Posterior vena cava (tissue), 2 donors: Measurements from ENCODE around the gene USP46. TPM values are rescaled to one million over a fixed set of nuclear protein-coding genes. Genes with fewer than 3 reads are reported as not detected.

Experiments
- DNase-seq: peaks from one replicate; pipeline ENCODE4 v3.0.0-alpha.2; 2020; ENCODE audit warnings: low spot score
- intact Hi-C, 2 donors: fragments of 100-400 bp; cut with DNase I; formaldehyde crosslinking; loops; one replicate each; pipeline versions ENCODE4 v1.14.1 to v1.14.2; 2022 to 2023
- total RNA-seq, 2 donors: library from RNA; stranded (reverse); fragmentation: NEBNext Ultra II Directional; extraction: Animal tissue kit (Norgen Biotek cat#: 25700); gene quantifications; one replicate each; pipeline ENCODE4 v1.2.1, GENCODE V29; 2021
- donor health status: DM: yes; HTN: yes; CAD: no.
- donor health status: DM: yes; HTN: yes; CAD: no.

USP46 gene
- total RNA-seq, 2 donors from 2014 or later: 17.1 to 18.3 TPM

DNA sequence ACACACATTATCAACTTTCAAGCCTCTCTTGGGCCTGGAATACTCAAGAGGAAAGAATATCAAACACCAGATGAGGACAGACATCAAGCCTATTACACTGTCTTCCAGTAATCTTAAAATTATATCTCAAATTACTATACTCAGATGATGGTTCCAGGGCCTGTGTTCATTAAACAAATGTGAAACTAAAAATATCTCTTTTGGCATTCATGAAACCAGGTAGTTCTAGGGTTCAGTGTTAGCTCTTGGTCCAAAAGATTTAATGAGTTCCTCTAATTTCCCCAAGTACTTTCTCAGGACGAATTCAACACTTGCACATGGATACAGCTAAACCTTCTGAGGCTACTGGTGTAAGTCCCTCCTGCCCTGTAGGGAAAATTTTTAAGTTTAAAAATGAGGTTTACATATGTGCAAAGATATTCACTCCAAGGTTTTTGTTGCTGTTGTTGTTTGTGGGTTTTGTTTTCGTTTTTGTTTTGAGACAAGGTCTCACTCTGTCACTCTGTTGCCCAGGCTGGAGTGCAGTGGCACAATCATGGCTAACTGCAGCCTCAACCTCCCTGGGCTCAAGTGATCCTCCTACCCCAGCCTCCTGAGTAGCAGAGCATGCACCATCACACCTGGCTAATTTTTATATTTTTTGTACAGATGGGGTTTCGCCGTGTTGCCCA, 79.4 kb downstream of the USP46 start:
- intact Hi-C loops: no loop called here
- no peak for DNase-seq

- intact Hi-C loops: no loop called here
- DNase-seq: no peak
Observed at GRCh38 chr4:52578951-52579350, 80.2 kb downstream of the USP46 start.

- no peak for DNase-seq
- intact Hi-C loops: loop anchor here in 1 of 2 donors (1.0 kb wide), 1 partner anchor 42 kb away; no protein-coding TSS in a partner anchor
Observed at GRCh38 chr4:52577624-52577962, 81.5 kb downstream of the USP46 start.

DNA sequence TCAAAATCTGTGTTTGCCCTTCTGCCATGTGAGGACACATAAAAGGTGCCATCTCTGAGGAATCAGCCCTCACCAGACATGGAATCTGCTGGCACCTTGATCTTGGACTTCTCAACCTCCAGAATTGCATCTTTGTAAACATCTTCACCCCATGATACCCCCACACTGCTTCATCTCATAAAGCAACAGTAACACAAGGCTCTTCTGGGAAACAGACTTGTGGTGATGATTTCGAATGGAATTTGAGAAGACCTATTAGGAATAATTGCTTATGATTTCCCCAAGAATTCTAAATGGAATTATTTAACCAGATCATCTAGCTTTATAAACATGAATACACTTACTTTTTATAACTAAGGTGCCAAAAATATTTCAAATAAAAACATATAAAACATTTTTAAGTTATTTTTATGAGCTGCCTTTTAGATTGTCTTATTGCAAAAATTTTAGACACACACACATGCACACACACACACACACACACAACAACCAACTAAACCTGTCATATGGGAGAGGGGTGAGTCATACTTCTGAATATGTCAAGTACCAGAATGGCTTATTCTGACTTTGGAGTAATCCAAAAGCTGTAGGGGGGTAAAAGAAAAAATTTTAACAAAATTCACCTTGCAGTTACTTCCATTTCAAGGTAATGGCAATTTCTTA, 82.0 kb downstream of the USP46 start:
- intact Hi-C loops: loop anchor here in 1 of 2 donors (1.0 kb wide), 1 partner anchor 42 kb away; no protein-coding TSS in a partner anchor
- no peak for DNase-seq

DNA sequence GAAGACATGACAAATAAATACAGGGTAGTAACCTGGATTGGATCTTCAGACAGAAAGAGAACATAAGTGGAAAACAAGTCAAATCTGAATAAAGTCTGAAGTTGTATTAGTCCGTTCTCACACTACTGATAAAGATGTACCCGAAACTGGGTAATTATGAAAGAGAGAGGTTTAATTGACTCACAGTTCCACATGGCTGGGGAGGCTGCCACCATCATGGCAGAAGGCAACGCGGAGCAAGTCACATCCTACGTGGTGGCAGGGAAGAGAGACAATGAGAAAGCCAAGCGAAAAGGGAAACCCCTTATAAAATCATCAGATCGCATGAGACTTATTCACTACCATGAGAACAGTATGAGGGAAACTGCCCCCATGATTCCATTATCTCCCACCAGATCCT, 82.8 kb downstream of the USP46 start:
- DNase-seq: no peak
- intact Hi-C loops: no loop called here

GRCh38 chr4:52575406-52575805, 83.7 kb downstream of the USP46 start:
- no peak for DNase-seq
- intact Hi-C loops: no loop called here

GRCh38 chr4:52574036-52574435, 85.1 kb downstream of the USP46 start:
- DNase-seq: no peak
- intact Hi-C loops: no loop called here

DNA sequence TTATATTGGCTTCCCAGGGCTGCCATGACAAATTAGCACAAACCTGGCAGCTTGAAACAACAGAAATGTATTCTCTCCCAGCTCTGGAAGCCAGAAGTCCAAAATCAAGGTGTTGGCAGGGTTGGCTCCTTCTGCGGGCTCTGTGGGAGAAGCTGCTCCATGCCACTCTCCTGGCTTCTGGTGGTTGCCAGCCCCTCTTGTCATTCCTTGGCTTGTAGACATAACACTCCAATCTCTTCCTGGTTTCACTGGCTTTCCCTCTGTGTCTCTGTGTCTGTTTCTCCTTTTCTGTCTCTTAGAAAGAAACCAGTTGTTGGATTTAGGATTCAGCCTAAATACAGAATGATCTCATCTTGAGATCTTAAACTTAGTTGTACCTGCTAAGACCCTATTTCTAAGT, 85.5 kb downstream of the USP46 start:
- no peak for DNase-seq
- intact Hi-C loops: no loop called here

GRCh38 chr4:52572936-52573485, 86.1 kb downstream of the USP46 start:
- DNase-seq: no peak

DNA sequence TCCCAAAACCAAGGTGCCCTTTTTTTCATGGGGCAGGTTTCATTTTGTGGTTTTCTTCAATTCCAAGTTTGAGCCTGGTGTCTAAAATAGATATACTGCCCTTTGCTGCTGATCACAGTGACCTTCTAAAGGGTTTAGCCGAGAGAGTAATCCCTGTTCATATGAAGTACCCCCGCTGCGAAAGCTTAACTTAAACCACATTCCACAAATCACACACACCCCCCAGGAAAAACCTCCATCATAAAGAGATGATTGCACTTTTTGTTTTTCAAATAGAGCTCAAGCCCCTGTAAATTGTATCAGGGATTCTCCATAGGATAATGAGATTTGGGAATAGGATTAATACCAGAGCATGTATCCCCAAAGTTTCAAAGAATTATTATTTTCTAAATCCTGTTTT, 90.8 kb downstream of the USP46 start:
- no peak for DNase-seq

More at GRCh38 chr4:52572936-52573485, 86.1 kb downstream of the USP46 start:
- intact Hi-C loops: no loop called here

DNA sequence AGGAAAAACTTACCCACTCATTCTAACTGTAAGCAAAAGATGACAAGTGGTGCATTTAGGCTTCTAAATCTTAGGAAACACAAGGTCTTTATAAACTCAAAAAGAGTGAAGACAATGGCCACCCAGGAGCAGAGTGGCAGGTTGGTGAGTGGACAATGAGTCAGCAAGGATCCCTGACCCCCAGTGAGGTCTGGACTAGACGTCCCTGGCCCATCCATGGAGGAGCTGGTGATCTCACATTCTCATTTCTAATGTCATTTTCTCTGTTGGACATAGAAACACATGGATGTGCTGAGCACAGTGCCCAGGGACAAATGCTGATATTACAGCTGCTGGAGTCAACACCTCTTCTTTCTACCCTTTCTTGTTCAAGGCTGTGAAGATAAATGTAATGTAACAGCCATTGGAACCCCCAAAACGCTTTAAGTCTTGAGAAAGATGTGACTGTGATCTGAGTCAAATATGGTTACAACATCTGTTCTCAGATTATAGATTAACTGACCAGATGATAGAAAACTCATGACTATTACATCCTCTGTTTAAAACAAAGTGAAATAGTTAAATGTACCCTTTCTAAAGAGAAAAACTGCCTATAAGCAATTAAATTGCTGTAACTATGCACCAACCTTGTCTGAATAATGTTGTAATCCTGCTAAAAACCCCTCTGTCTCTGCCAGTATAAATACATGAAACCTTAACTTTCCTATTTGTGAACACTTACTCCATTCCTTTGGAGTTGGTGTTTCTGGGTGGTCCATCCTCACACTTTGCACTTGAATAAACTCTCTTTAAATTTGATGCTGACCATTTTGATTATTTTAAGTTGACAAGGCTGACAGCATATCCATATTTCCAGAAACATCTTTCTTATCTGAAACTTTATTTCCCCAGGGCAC, 92.7 kb downstream of the USP46 start:
- no peak for DNase-seq
- intact Hi-C loops: no loop called here

More for the DNA sequence above, 90.8 kb downstream of the USP46 start:
- intact Hi-C loops: no loop called here

DNA sequence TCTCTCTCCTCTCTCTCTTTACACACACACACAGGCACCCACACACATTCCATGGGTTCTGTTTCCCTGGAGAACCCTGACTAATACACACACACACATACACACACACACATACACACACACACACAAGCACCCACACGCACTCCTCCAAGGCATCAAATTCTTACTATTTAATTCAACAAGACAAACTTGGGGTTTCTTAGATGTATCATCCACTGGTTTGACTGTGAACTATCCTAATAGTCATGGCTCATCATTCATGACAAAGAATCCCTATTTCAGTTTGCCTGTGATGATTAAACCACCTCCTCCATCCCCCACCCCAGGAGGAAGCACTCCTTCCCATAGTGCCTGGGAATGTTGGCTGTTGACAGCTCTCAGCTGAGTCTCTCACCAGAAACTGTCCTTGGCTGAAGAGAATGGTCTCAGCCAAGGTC, 98.2 kb downstream of the USP46 start:
- no peak for DNase-seq
- intact Hi-C loops: no loop called here

DNA sequence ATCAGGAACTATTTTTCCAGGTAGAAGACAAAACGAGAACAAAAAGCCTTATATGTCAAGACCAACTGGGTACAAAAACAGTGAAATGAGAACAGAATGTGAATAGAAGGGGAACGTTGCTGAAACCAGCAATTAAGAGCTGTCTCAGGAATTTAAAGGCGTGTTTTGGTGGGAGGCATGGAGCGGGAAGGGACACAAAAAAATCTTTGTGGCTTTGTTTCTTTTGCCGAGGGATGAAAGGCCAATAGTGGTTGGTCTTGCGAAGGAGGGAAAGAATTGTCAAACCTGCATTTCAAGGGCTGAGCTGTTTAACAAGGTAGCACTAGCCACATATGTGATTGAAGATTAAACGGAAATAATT, 103.8 kb downstream of the USP46 start:
- no peak for DNase-seq
- intact Hi-C loops: no loop called here

- DNase-seq: no peak
- intact Hi-C loops: no loop called here
Observed at GRCh38 chr4:52554612-52555355, 104.3 kb downstream of the USP46 start.

DNA sequence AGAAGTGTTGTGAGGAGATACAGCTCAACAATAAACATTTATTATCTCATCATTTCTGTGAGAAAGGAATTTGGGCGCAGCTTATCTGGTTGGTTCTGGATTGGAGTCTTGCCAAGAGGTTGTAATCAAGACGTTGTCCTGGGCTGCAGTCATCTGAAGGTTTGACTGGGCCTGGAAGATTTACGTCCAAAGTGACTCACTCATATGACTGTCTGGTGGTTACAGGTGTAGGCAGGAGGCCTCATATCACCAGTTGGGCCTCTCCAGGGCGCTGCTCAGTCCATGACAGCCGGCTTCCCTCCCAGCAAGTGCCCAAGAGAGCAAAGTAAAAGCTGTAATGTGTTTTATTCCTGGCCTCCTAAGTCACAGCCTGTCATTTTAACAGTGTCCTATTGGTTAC, 106.3 kb downstream of the USP46 start:
- intact Hi-C loops: no loop called here
- DNase-seq: no peak

DNA sequence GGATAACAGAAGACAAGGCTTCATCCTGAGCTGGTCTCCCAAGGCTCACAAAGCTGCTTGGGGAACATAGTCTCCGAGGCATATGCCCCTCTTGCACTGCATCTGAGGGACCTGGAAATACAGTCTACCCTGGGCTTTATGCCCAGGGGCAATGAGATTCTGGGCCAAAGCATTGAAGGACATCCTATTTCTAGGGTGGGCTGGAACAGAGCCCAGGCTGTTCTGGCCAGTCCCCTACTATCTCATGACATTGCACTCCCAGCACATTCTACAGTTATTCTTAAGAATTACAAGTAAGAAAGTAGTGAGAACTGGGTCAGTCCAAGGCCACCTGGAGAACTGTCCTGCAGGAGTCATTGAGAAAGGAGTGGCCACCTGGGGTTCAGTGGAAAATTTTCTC, 107.6 kb downstream of the USP46 start:
- no peak for DNase-seq
- intact Hi-C loops: no loop called here

DNA sequence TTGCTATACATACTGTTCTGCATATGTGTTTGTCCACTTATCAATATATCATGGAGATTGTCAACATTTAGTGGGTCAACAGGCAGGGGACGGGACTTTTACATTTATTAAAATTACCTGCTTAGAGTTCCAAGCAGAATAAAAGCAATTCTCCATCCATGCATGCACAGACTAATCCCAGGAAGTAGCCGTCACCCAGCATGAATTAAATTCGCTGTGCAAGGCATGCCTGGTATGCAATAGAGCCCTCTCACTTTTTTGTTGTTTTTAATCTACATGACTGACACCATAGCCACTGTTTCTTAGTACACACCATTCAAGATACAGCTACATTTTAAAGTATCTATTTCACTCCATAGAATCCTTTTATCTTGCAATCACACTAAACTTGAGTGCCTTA, 108.9 kb downstream of the USP46 start:
- DNase-seq: no peak

DNA sequence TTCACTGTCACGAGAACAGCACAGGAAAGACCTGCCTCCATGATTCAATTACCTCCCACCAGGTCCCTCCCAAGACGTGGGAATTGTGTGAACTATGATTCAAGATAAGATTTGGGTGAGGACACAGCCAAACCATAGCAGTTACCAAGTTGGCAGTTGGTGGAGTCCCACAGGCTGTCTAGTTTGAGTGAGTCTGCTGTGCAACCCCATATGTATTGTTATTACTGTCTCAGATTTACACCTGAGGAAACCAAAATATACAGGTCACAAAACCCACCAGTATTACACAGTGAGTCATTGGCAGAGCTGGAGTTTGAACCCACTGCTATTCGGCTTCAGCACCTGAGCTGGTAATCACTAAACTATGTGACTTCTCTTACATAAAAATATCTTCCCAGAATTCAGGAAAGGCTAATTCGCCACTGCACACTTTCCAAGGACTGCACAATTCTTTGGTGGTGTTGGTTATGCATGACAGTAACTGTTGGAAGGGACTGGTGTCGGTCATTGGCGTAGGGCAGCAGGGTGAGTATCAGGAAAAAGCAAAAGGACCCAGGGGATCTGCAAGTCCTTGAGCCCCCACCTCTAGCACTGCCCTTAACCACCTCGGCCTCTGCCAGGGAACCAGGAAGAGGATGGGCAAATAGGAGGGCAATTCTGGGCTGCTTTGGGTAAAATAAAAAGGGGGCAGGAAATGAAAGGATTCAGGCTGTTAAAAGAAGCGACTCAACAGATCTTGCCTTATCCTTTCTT, 110.1 kb downstream of the USP46 start:
- intact Hi-C loops: loop anchor here in 1 of 2 donors (5.0 kb wide), 1 partner anchor 433 kb away; no protein-coding TSS in a partner anchor
- no peak for DNase-seq

More for the DNA sequence above, 108.9 kb downstream of the USP46 start:
- intact Hi-C loops: no loop called here
